ENCODE data around the gene MICAL2.

The MICAL2 gene

GRCh38 chr11:12076840-12077534 is 33.4 kb upstream of the MICAL2 start:
- DNase-seq, result no peak

DNA sequence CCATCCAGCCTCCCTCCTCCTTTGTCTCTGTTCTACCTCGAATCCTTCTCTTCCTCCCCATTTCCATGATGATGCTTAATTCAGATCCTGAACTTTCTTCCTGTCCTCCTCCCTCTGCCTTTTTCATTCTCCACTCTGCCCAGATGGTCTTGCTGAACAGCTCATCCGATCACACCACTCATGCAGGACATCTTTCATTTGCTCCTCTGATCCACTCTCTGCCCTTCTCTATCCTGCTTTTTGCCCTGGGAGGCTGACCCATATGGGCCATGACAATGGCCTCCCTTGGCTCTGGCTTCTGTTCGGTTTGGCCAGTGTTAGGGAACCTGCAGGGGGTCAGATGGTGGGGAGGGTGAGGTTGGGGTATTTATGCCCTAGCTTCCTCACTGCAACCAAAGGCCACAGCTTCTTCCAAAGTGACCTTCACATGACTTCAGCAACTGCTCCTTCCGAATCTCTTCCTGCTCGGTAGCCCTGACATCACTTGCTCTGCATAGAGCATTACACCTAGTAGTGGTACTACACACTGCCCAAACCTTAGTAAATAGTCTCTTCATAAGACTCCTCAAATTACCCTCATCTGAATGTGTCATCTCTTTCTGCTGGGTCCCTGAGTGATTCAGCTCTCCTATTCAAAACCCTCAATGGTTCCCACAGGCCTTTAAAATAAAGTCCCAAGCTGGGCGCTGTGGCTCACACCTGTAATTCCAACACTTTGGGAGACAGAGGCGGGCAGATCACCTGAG is 32.7 kb upstream of the MICAL2 start:
- DNase-seq, result no peak

- no peak for DNase-seq
Measured at GRCh38 chr11:12079726-12080556, 30.4 kb upstream of the MICAL2 start.

GRCh38 chr11:12083380-12083779 is 27.0 kb upstream of the MICAL2 start:
- DNase-seq, result no peak

- DNase-seq, result no peak
Measured at GRCh38 chr11:12084256-12084655, 26.1 kb upstream of the MICAL2 start.

- no peak for DNase-seq
Measured at GRCh38 chr11:12085371-12086251, 24.8 kb upstream of the MICAL2 start.

DNA sequence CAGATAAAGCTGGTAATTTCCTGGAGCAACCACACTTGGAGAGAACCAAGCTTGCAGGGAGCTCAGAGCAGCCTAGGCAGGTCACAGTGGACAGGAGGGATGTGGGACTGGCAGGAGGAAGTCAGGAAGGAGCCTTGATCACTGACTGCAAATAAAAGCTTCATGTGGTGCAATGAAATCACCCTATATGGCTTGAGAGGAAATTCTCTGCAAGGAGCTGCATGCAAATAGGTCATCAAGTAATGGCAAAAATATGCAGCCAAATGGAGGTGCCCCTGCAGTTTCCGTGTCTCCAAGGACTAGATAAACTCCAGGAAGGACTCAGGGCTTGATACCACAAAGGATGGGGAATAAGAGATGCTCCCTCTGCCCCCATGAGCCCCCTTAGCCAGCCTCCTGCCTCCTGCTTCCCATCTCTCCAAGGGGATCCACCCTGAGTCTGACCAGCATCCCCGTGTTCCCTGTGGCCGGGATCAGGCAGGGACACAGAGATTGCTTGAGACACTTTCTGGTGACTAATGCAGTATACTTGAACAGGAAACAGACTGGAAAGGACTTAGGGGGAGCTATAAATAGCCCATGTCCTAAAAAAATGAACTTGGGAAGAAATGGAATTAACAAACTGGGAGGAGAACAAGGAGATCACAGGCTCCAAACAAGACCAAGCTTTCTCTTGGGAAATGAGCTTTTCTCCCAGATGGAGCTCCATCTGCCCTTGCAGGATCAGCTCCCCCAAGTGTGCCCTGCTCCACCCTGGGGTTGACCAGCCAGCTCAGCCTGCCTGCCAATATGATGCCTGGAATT is 23.9 kb upstream of the MICAL2 start:
- DNase-seq, result no peak

GRCh38 chr11:12087075-12088004 is 23.1 kb upstream of the MICAL2 start:
- DNase-seq, result peak; percentile 53

DNA sequence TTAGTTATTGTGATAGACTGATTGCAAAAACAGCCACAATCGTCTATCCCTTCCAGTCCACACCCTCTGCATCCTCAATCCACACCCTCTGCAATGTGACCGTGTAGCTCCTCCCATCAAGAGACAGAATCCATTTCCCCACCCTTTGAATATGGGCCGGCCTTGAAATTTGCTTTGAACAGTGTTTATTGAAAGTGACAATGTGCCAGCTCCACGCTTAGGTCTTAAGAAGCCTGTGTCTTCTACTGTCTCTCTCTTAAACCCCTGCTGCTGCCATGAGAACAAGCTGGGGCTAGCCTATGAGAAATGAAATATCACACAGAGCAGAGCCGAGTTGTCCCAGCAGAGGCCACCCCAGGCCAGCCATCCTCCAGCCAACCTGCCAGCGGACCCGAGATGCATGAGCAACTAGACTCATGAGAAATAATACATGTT is 22.3 kb upstream of the MICAL2 start:
- no peak for DNase-seq

- DNase-seq, result no peak
Measured at GRCh38 chr11:12088531-12088930, 21.9 kb upstream of the MICAL2 start.

DNA sequence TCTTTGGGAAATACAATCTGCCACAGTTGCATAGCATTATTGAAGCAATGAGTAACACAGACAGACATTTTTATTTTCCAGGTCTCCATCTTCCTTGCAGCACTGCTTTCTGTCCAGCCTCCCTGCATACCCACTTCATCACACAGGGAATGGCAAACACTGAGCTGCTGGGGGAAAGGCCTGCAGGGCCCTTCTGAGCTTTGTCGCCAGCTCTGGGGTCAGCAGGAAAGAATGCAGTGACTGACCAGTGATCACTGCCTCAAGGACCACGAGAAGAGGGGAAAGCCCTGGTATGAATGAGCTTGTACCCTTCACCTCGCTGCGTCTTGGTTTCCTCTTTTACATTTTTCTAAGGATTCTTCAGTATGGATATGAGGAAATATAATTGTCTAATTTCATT is 21.3 kb upstream of the MICAL2 start:
- DNase-seq, result no peak

- no peak for DNase-seq
Measured at GRCh38 chr11:12089473-12089872, 20.9 kb upstream of the MICAL2 start.

DNA sequence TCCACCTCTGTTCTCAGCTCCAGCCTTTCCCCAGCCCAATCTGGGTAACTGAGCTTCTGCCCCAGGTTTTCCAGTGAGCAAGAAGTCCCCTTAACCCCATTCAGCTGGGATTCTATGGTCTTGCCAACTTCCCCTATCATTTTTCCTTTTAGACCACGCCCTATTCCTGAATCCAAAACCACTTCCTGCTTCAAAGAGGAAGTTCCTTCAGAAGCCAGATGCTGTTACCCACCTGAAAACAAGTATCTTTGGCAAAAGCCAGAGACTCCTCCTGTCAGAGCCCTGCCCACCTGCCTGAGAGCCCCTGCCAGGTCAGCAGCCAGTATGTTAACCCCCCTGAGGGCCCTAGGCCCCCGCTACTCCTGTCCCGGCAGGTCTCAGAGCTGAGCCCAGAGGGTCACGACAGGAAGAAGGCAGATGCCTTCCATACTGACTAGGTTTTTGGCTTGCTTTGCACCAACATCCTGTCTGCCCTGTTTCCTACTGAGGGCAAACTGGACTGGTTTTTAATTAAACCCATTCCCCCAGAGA is 20.3 kb upstream of the MICAL2 start:
- DNase-seq, result no peak

- DNase-seq, result no peak
Measured at GRCh38 chr11:12090761-12091258, 19.6 kb upstream of the MICAL2 start.

DNA sequence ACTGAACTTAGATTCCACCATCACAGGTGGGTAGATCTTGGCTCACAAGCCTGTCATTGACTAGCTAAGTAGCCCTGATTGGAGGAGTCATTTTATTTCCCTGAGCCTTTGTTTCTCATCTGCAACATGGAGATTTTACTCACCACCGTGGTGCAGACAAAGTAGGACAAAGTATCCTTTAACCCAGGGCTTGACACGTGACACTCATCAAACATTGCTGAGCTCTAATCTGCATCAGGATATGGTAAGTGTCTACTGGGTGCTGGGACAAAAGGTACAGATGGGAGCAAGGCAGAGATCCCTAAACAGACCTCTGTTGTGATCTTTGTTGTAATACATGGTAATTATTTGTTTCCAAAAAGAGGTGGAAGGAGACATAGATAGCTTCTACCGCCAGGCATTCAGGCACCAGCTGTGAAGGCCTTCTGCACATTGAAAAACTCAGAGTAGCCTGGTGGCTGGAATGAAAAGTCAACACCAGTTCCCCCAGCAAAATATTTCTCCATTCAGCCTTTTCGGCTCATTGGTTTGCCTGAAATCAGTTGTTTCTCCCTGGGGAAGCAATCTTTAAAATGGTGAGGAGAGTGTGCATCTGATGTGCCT is 18.3 kb upstream of the MICAL2 start:
- DNase-seq, result no peak

GRCh38 chr11:12092714-12093113 is 17.7 kb upstream of the MICAL2 start:
- no peak for DNase-seq

DNA sequence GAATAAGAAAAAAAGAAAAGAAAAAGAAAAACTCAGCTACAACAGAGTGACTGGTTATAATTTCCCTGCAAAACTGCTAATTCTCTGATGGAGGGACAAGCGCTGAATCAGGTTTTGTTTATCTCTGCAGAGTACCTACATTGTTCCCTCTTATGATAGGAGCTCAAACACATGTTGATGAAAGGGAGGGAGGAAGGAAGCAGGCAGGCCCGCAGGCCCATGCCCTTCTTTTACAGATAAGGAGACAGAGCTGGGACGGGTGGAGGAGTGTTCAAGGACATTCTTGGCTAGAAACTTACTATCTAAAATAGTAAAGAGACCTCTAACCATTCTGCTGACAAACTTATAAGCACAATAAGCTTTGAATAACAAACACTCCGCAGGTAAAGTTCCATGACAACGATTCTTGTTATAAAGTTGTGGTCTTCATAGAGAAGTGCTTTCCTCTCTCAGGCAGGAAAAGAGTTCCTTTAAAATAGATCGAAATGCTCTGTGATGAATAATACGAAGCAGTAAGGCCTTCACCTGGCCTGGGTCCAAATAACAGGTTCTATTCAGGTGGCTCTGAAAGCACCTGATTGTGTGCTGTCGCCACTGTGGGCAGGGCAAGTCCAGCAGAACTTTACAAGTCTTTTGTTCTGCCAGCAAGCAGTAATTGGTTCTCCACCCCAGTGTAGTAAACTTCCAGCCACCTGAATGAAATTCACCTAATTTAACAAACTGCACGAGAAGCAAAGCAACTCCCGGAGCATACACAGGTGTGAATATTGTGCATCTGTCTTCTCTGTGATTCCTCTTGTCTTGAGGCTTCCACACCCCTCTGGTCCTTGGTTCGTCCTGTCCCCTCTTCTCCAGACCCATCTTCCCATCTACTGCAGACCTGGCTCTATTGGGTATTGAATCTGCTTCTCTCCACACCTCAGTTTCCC is 15.3 kb upstream of the MICAL2 start:
- no peak for DNase-seq

- no peak for DNase-seq
Measured at GRCh38 chr11:12097219-12097618, 13.2 kb upstream of the MICAL2 start.

DNA sequence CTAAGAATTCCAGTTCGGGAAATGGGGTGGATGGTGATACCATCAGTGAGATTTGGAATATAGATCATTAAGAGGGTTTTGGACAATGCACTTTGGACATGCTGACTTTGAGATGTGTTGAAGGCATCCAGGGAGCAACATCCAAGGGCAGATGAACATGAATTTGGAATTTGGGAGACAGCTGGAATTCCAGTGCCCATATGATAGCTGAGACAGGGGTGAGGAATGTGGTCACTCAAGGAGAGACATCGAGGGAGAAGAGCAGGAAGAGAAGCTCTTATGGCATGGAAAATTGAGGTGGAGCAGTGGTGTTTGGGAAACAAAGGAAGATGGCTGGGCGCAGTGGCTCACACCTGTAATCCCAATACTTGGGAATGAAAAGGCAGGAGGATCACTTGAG is 11.8 kb upstream of the MICAL2 start:
- no peak for DNase-seq
